SK-MEL-5 (cell line): ENCODE data around the gene MYL12A. TPM values are rescaled to one million over a fixed set of nuclear protein-coding genes. Genes with fewer than 3 reads are reported as not detected.
"Not testable (repeated sequence)": the region's sequence is repeated elsewhere in the genome, so short reads cannot be mapped to it uniquely, and the experiment has no call there.

ENCODE experiments used
- DNase-seq: peaks from one replicate; pipeline ENCODE4 v3.0.0-alpha.2; 2016; ENCODE audit warnings: low read depth, low spot score
- in situ Hi-C: cut with HindIII; loops from 2 replicates; pipeline ENCODE4 v1.10.0; 2016; ENCODE audit warnings: low sequenced_read_pairs, high pct_unique_total_duplicates, low pct_unique_long_range_greater_than_20kb
- polyA plus RNA-seq, 2 experiments: library from polyadenylated mRNA; depleted of rRNA; stranded (reverse); fragments of >200 nt; gene quantifications; 2 replicates each; pipeline ENCODE4 v1.2.3, GENCODE V29; 2015
- total RNA-seq: library from RNA; depleted of rRNA; stranded (reverse); fragments of >200 nt; shearing (Covaris generic); gene quantifications from 2 replicates; pipeline ENCODE4 v1.2.3, GENCODE V29; 2014; rRNA removed

MYL12A gene
- 528 and 560 TPM in 2 replicates for total RNA-seq
- 168 and 198 TPM in 2 replicates for polyA plus RNA-seq (2015; cell fraction: cytosol; rRNA removed)
- 68.9 and 97.1 TPM in 2 replicates for polyA plus RNA-seq (2015; cell fraction: nucleus; rRNA removed)

DNA sequence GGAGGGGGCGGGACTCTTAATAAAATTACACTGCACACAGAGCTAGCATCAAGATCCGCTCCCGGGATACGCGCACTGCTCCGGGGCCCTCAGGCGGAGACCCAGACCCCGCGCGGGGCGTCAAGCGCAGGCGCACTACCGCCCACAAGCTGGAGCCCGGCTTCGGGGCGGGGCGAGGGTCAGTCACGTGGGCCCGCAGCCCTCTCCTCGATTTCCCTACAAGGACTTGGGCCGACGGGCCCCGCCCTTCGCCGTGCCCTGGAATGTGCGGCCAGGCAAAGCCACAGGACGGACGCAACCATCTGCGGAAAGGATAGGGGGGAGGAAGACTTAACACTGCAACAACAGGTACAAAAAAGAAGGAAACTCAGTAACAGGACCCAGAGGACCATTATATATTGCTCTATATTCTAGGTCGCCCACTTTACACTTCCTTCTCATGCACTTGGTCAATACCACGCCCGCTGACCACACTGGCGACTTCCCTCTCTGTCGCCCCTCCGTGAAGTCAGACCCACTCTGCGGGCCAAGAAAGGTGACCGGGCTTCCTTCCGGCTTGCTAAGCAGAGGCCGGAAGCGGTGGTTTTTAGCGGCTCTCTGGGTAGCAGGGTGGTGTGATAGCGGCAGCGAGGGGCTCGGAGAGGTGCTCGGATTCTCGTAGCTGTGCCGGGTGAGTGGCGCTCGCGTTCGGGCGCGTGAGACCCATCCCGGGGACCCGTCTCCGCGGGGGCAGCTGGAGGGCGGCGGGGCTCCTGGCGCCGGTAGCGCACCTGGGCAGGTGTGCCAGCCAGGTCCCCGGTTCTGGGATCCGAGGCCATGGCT is at the start of gene MYL12A:
Gene MYL12A, plus strand, starts transcription at position 562 of the 822 bp plus-strand sequence. CDS start 5,447 bp downstream, outside the sequence.
- peak; percentile 96 for DNase-seq
- in situ Hi-C loops = no loop called here

DNA sequence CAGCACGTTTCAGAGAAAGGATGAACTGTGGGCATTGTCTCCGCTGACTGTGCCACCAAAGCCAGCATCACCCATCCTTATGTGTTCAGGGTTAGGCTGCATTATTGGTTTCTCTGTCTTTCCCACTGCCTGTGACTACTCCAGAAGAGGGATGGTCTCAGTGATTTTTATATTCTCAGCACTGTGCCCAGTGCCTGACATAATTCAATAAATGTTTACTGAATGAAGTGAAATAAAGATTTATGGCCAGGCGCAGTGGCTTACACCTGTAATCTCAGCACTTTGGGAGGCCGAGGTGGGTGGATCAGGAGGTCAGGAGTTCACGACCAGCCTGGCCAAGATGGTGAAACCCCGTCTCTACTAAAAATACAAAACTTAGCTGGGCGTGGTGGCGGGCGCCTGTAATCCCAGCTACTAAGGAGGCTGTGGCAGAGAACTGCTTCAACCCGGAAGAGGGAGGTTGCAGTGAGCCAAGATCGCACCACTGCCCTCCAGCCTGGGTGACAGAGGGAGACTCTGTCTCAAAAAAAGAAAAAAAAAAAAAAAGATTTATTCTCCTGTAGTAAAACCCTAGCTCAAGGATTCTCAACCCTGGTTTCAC is 49.2 kb upstream of the MYL12A start:
- DNase-seq, in situ Hi-C loops: not testable (repeated sequence)

DNA sequence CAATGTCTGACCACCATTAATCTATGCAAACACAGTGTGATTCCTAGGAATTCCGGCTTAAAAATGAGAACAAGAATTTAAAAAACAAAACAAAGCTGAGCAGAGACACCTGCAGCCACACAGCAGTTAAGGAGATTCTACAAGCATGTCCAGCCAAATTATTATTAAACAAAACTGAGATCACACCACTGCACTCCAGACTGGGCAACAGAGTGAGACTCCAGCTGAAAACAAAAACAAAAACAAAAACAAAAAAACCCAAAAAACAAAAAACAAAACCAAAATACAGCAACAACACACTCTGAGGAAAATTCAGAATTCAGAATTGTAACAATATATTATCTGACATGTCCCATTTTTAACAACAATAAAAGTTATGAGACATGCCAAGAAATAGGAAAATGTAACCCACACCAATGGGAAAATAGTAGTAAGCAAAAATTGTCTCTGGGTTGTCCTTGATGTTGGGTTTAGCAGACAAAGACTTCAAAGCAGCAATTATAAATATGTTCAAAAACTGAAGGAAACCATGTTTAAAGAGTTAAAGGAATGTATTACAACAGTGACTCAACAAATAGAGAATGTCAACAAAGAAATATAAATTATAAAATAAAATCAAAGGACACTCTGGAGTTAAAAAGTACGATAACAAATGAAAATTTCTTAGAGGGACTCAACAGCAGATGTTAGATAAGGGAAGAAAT is 47.5 kb upstream of the MYL12A start:
- DNase-seq = no peak
- in situ Hi-C loops = no loop called here

DNA sequence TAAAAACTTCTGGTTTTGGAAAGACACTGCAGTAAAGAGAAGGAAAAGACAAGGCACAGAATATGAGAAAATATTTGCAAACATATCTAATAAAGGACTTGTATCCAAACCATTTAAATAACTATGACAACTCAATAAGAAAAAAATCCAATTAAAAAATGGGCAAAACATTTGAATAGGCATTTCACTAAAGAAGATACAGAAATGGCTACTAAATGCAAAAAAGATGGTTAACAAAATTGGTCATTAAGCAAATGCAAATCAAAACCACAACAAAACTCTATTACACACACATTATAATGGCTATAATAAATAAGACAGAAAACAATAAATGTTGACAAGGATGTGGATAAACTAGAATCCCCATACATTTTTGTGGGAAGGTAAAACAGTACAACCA is 42.4 kb upstream of the MYL12A start:
- in situ Hi-C loops = no loop called here

DNA sequence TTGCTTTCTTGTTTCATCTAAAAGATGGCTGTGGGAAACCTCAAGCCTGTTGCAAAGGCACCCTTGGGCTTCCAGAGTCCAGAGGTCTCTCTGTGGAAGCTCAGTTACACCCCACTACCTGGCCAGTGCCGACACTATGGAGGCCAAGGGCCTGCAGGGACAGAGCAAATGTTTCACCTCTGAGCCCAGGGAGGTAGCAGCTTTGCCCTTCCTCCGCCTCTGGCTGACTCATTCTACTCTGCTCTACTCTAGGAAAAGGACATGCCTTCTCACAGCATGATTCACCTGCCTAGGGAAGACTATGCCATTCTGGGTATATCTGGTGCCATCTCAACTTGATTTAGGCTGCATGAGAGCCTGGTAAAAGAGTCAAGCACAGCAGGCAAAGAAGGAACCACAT is 40.0 kb upstream of the MYL12A start:
- DNase-seq = no peak
- in situ Hi-C loops = no loop called here

More for the DNA sequence above, 42.4 kb upstream of the MYL12A start:
- no peak for DNase-seq

DNA sequence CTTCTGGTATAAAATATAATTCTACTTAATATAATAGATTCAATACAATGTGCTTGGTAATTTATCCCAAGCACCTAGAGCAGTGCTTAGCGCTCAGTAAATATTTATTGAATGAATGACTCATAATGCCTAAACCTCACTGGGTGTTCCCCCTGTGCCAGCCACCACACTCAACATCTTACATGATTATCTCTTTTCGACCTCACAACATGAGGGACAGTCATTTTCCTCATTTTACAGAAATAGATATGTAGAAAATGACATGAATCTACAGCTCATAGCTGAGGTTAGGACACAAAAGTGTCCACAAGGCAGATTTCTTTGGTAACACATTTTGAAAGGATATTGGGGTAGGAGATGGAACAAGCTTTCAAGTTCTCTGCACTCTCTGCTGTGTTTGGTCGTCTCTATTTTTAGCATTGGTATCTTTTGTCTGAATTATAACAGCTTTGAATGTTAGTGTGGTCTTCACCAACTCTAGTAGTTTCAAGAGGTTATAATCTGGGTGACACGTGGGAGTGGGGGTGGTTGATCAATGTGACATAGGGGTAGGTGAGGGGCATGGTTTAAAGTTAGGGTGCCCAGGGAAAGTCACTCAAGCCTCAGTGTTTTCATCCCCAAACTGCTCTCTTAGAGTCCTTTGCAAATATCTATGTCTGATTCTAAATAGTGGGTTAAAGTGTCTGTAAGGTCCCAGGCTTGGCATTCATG is 37.6 kb upstream of the MYL12A start:
- DNase-seq = no peak
- in situ Hi-C loops = no loop called here

DNA sequence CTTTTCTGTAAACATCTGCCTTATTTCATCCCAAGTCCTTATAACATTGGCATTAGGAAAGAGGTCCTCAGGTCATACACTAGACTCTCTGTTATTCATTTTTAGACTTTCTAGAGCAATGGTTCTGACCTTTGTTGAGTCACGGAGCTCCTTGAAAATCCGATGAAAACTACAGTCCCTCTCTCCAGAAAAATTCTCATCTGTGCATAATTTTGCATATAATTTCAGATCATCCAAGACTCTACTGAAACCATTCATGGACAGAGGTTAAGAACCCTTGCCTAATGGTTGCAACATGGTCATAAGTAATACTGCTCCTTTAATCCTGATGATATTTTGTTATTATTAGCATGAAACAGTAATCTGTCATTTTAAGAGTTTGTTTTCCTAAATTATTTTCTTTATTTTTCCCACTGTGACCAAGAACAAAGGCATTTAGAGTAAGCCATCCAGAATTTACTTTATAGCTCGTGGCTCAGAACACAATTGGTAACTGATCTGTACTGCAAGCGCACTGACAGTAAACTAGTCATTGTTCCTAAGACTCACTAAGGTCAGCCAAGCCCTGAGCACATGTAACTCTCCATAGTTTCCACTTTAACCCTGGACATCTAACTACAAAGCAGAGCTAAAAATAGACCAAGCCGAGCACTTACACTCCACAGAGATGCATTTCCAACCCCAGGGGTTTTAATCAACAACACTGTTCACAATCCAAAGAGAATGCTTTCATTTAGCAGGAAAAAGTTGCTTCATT is 36.2 kb upstream of the MYL12A start:
- peak; percentile 39 for DNase-seq
- in situ Hi-C loops = no loop called here

DNA sequence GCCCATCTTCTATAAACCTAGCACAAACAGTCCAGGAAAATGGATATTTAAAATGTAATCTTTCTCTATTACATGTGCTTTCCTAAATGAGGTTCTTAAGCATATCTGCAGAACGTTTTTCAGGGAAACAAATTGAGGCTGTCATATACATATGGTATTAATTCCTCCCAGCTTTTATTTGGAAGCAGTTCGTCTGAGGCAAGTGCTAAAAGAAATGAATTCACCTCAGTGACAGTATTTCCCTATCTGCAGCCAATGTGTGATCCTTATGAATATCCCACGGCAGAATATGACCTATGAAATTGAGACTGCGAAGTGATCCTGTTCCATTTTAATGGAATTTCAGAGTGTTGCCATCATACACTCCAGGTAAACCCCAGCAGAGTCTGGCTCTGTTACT is 34.9 kb upstream of the MYL12A start:
- in situ Hi-C loops = no loop called here
- DNase-seq = no peak

DNA sequence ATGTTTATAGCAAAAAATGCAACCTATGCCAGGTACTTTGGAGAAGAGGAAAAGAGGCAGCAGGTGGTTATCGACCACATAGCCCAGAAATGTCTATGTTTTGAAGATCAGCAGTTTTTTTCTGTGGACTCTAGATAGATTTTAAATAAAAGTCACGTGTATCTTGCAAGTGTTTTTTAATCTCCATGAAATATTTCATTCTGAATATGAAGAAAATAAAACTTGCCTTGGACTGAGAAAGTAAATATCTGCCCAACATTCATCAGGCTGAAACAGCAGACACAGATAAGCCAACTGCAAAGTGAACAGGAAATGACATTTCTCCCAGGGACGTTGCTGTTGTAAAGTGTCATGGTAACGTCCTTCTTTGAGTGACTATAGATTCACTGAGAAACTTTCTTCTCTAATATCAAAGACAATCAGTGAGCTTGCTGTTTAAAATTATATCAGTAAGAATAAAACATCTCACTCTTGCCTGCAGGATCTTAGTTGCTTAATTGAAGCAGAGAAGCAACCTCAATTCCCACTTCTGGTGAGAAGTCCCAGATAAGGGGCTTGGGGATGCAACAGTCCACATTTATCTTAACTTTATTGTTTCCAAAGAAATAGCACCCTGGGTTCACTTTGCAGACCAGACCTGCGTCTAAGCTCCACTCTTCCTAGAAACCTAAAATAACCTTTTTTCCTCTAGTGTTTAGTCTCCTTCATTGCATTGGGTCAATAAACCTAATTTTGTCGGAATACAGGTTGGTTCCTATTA is 34.1 kb upstream of the MYL12A start:
- no peak for DNase-seq
- in situ Hi-C loops = no loop called here

DNA sequence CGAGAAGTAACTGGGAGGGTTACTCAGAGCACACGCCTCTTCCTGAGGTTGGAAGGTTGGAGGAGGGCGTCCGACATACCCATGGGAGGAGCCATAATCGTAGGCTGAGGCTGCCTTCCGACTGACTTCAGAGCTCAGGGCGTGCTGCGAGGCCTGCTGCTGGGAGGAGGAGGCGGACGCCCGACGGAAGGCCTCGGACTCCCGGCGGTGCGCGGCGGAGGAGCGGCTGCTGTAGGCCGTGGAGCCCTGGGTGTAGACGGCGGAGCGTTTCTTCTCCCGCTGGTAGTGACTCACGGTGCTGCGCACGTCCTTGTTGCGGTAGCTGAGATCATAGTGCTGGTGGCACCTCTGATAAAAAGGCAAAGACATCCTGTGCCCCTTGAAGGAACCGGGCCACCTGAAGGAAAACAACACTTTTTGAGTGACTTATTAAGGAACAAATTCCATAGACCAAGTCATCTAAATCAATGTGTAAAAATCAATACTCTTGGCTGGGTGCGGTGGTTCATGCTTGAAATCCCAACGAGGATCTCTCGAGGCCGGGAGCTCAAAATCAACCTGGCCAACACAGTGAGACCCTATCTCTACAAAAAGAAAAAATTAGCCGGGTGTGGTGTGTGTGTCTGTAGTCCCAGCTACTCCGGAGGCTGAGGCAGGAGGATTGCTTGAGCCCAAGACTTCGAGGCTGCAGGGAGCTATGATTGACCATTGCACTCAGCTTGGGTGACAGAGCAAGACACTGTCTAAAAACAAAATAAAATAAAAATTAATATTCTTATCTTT is 32.6 kb upstream of the MYL12A start:
- in situ Hi-C loops = no loop called here
- no peak for DNase-seq

DNA sequence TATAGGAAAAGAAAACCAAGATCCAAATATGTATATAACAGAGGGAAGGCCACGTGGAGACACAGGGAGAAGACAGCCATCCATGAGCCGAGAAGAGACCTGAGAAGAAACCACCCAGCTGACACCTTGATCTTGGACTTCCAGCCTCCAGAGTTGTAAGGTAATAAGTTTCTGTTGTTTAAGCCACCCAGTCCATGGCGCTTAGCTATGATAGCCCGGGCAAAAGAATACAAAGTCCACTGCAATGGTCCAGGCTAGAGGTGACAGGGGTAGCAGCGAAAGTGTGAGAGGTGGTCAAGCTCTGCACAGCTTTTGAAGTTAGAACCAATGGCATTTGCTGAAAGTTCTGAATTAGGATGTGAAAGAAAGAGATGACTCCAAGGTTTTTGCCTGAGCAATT is 30.6 kb upstream of the MYL12A start:
- no peak for DNase-seq
- in situ Hi-C loops = no loop called here

DNA sequence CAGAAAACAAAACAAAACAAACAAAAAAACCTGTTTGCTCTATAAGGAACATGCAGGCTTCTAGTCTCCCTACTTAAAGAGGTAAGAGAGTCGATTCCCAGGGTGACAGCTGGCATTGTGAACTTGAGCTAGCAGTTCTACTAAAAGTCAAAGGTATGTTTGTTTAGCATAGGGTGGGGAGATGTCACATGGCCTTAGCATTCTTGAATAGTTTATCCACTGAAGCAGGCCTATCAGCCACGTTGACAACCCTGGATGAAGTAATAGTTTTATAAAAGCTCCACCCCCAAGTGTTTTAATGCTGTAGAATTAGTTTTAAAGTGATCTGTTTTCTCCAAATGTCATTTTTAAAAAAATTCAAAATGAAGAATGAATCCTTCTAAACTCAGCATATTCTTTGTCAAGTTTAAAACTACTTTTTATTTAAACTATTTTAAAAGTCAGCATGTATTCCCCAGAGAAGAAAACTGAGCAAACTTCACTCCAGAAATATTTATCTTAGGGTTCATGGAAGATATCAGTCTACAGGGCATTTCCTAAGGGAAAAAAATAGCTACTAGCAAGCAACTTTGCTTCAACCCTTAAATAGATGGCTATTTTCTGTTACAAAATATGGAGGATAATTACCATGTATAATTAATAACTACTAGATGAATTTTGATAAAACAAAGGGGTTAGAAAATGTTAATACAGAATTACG is 29.5 kb upstream of the MYL12A start:
- peak; percentile 52 for DNase-seq
- in situ Hi-C loops = no loop called here

DNA sequence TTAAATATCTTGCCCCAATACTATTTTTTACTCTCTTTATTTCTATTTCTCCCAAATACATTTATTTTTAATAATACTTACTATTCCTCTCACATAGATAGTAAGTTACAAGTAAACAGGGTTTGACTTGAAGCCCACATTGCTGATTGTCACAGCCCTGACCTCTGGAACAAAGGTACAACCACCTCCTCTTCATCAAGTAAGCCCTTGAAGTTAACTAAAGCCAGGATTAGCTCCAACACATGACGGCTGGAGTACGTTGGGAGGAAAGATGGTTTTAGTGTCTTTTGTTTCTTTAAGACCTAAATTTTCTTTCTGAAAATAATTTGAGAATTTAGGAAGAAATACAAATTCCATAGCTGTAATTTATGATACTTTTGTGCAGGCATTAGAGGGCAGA is 28.8 kb upstream of the MYL12A start:
- in situ Hi-C loops = no loop called here

DNA sequence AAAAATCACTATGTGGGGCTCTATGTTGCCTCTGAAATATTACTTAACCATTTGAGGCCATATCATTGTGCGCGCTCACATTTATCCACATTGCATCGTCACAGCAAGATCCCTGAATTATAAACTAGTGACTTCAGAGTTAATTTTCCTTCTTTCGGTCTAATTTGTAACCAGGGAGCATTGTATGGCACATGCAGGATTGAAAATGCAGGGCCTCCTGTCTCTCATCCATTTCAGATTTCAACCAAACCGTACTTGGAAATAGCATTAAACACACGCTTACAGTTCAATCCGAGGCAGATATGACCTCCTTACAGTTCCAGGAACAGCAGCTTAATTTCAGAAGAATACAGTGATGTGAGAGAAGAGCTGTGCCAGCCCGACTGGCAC is 28.4 kb upstream of the MYL12A start:
- in situ Hi-C loops = no loop called here
- DNase-seq = no peak

More for the DNA sequence above, 28.8 kb upstream of the MYL12A start:
- no peak for DNase-seq

DNA sequence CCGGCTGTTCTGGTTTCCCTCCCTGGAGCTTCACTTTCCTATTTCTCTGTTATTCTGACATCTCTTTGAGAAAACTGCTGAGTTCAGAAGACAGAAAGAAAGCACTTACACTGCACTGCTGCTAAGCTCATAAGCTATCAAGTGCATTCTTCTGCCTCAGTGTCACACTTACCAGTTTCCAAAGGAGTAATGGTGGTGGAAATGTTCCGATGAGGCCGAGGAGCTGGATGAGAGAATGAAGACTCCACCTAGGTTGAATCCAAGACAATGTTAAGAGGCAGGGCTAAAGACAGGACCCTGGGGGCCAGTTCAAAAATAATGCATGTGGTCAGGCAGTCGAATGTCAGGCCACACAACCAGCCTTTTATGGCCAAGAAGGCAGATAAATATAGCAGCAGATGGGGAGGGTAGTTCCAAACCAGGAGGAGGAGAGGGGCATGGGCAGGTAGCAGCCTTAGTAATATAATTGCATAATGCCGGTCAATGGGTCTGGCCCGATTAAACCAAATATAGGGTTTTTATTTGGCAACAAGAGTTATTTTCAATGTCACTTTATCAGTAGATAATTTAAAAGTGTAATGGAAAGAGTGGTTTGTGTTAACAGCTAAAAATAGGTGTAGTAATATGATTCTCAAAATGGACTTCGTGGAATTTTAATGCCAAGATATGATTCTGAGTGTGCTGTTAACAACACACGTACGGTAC is 27.8 kb upstream of the MYL12A start, which contains the start of gene MYOM1:
Gene MYOM1, minus strand, starts transcription at position 338 of the 705 bp plus-strand sequence. CDS start 4,745 bp downstream, outside the sequence.
- in situ Hi-C loops = no loop called here
- peak; percentile 25 for DNase-seq
